Prostate gland (tissue), 2 donors: Measurements from ENCODE around the gene PAX2. TPM values are rescaled to one million over a fixed set of nuclear protein-coding genes. Genes with fewer than 3 reads are reported as not detected.

Experiments
- DNase-seq: peaks from one replicate; pipeline ENCODE4 v3.0.0-alpha.2; 2019; ENCODE audit warnings: low spot score
- H3K27ac ChIP-seq, 2 donors: fragments of 200-600 bp; sonication (generic); 2 replicates each; pipeline ENCODE4 v1.5.1; 2017 to 2019
- H3K27me3 ChIP-seq: fragments of 200-600 bp; sonication (generic); replicated peaks from 2 replicates; pipeline ENCODE4 v1.5.1; 2019; ENCODE audit not compliant: insufficient read depth
- H3K36me3 ChIP-seq, 2 donors: fragments of 200-600 bp; sonication (generic); 1 replicate in 1 of 2; 2 replicates in 1 of 2; pipeline versions ENCODE4 v1.5.1 to v1.8.1; 2017 to 2019
- H3K4me1 ChIP-seq: fragments of 200-600 bp; sonication (generic); replicated peaks from 2 replicates; pipeline ENCODE4 v1.5.1; 2019
- H3K4me3 ChIP-seq, 2 donors: fragments of 200-600 bp; sonication (generic); 2 replicates each; pipeline ENCODE4 v1.5.1; 2017 to 2019
- H3K9me3 ChIP-seq: fragments of 200-600 bp; sonication (generic); 2 replicates; pipeline ENCODE4 v1.5.1; 2017
- CTCF ChIP-seq, 4 experiments: fragments of 200-600 bp in 2 of 4; fragments of 450-650 bp in 2 of 4; sonication (generic) in 2 of 4; IDR thresholded peaks; 1 replicate in 3 of 4; 2 replicates in 1 of 4; pipeline ENCODE4 v1.5.1; 2016 to 2019; ENCODE audit warnings: antibody characterized with exemption in 4 of 4, mild to moderate bottlenecking in 2 of 4, moderate library complexity in 2 of 4
- POLR2A ChIP-seq: fragments of 450-650 bp; IDR thresholded peaks from one replicate; pipeline ENCODE4 v1.6.1; 2016; ENCODE audit warnings: antibody characterized with exemption, mild to moderate bottlenecking
- POLR2AphosphoS5 ChIP-seq: sonication (generic); formaldehyde crosslinking; IDR thresholded peaks from one replicate; pipeline ENCODE4 v1.6.1; 2017; ENCODE audit warnings: antibody characterized with exemption
- WGBS: methylation state at CpG from one replicate; pipeline ENCODE4 v1.1.5; 2018; 5-methylcytosine and 5-hydroxymethylcytosine counted together
- intact Hi-C: fragments of 100-400 bp; cut with DNase I; formaldehyde crosslinking; loops from one replicate; pipeline ENCODE4 v1.14.2; 2022
- total RNA-seq, 2 donors: library from RNA; depleted of rRNA; stranded (reverse); fragments of >200 nt; gene quantifications; one replicate each; pipeline ENCODE4 v1.1.0, GENCODE V29; 2016

The PAX2 gene
- total RNA-seq, 2 donors from 2014 or later, result 0.91 TPM; not detected in 1

DNA sequence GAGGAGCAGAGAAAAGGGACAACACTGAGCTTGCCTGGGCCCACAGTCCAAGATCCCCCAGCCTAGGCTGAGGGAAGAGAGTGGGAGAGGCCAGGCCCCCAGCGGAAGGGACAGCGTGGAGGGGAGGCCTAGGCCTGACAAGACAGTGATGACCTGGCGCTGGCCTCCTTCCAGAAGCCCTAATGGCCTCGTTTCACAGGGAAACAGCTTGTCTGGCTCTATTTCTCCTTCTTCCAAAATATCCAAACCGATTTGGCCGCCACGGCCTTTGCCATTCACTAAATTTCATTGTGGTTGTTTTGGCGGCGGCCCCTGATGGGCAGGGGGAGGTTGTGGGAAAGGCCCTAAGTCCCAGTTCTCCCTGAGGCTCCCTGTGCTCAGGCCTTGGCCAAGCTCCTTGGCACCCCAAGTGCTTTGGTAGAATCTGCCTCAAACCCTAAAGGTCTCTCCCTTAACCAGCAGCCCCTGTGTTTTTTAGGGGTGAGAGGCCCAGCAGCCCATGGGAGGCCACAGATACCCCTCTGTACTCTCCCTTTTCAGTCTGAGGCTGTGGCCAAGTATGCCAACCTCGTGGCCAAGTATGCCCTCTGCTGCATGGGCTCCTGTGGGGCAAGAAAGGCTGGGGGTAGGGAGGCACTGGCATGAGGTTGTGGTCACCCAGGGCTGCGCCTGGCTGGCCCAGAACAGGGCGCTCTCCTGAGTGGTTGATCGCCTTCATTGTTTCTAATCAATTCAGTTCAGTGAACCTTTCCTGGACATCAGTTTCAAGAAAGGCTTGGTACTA, 37.3 kb downstream of the PAX2 start:
- Histone ChIP-seq H3K27ac (no peak overlapping the region), H3K36me3 (no peaks in the 10 kb centered on the region), H3K4me3 (no peak overlapping the region), H3K4me1 (no peaks in the 10 kb centered on the region), H3K27me3 (no peaks in the 10 kb centered on the region), H3K9me3 (no peaks in the 10 kb centered on the region)
- intact Hi-C loops, result no loop called here
- no peak for DNase-seq
- 82% methylated on average over 13 of the region's 13 CpGs for WGBS
- no peak for TF ChIP-seq CTCF (IDR thresholded peaks at IDR 0.05)
- TF ChIP-seq POLR2AphosphoS5, result no peak
- no peak for TF ChIP-seq POLR2A

- no peak overlapping the region for H3K27ac ChIP-seq
- no peaks in the 10 kb centered on the region for H3K9me3 ChIP-seq
- no peak for TF ChIP-seq CTCF (IDR thresholded peaks at IDR 0.05)
- no peak for TF ChIP-seq POLR2A
- TF ChIP-seq POLR2AphosphoS5, result no peak
- no peak overlapping the region for H3K4me3 ChIP-seq
- WGBS, result 86% methylated on average over 3 of the region's 3 CpGs
- no peak for DNase-seq
- H3K4me1 ChIP-seq, result no peaks in the 10 kb centered on the region
- intact Hi-C loops, result no loop called here
- no peaks in the 10 kb centered on the region for H3K36me3 ChIP-seq
- no peaks in the 10 kb centered on the region for H3K27me3 ChIP-seq
Observed at GRCh38 chr10:100784126-100784525, 38.7 kb downstream of the PAX2 start.

DNA sequence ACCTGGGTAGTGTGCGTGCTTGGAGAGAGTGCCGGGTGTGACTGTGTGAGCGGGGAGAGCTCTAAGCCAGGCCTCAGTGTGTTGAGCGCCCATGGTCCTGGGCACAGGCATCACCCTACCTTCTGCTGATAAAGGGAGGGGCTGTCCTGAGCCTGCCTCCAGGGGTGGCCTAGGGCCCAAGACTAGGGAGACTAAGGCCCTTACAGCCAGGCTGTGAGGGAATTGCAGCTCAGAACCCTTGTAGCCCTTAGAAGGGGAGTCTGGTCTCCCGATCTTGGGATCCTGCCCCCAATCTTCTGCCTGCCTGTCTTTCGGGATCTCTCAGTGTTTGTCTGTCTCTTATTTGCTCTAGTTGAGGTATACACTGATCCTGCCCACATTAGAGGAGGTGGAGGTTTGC, 41.2 kb downstream of the PAX2 start:
- Histone ChIP-seq H3K9me3 (no peaks in the 10 kb centered on the region), H3K4me1 (no peaks in the 10 kb centered on the region), H3K27me3 (no peaks in the 10 kb centered on the region), H3K27ac (no peak overlapping the region), H3K36me3 (no peaks in the 10 kb centered on the region), H3K4me3 (no peak overlapping the region)
- intact Hi-C loops, result no loop called here
- TF ChIP-seq POLR2A (no peak), CTCF (IDR thresholded peaks at IDR 0.05) (no peak), POLR2AphosphoS5 (no peak)
- whole genome bisulfite sequencing, result 87% methylated on average over 6 of the region's 6 CpGs
- no peak for DNase-seq

DNA sequence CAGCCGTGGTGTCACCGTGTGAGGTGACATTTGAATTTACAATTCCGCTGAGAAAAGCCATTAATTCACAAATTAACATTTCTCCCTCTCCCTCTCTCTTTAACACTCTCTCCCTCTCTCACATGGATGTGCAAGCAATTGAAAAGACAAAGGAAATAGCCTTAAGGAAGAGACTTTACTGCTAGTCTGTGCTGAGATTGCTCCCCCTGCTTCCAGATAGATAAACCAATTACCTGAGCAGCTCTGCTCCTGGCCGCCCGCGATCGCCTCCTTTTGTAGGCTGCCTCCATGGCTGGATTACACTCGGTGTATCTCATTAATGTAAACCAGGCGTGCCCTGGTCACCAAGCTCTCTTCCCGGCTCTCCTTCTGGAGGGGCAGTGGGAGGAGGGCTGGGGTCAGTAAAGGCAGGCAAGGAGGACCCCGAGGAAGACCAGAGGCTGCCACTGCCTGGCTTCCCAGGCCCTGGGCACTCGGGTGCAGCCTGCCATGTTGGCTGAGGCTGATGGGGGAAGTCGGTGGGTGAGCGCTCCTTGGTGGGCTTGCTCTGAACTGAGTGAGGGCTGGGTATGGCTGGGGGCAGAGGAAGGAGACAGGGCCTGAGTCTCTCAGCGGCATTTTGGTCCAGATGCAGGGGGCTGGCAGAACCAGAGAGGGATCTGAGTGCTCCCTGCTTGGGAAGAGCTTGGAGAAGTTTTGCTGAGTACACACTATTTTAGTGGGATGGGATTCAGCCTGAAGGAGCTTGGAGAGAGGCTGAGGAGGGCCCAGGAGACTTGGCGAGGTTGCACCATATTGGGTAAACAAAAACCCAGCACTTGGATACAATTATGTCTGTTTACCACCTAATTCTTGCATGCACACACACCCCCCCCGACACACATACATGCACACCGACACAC, 42.9 kb downstream of the PAX2 start:
- H3K36me3 ChIP-seq, result no peaks in the 10 kb centered on the region
- H3K4me3 ChIP-seq, result no peak overlapping the region
- no peaks in the 10 kb centered on the region for H3K27me3 ChIP-seq
- no peak for TF ChIP-seq POLR2AphosphoS5
- no peak for TF ChIP-seq CTCF (IDR thresholded peaks at IDR 0.05)
- TF ChIP-seq POLR2A, result no peak
- WGBS, result 60% methylated on average over 18 of the region's 18 CpGs
- no peaks in the 10 kb centered on the region for H3K9me3 ChIP-seq
- no peak overlapping the region for H3K27ac ChIP-seq
- no peaks in the 10 kb centered on the region for H3K4me1 ChIP-seq
- no peak for DNase-seq
- intact Hi-C loops, result no loop called here
